Caco-2 (cell line): ENCODE data around the gene PTPRG. TPM values are rescaled to one million over a fixed set of nuclear protein-coding genes. Genes with fewer than 3 reads are reported as not detected.

ENCODE experiments used
- BruUV-seq: library from RNA; stranded (reverse); fragments of 400-500 nt; replicated peaks from 2 replicates; lab custom pipeline; 2021; lab: Mats Ljungman, UMichigan
- CTCF ChIA-PET: fragments of 300-600 bp; sonication (Branson Sonifier 250); formaldehyde crosslinking; loops from one replicate; lab custom pipeline; 2022; ENCODE audit warnings: antibody characterized with exemption; lab: Charles Lee
- POLR2A ChIA-PET: fragments of 300-600 bp; sonication (Branson Sonifier 250); formaldehyde crosslinking; loops from one replicate; lab custom pipeline; 2022; ENCODE audit warnings: antibody characterized with exemption; lab: Charles Lee
- DNase-seq, 2 experiments: peaks; one replicate each; pipeline versions ENCODE4 v3.0.0 to v3.0.0-alpha.2; 2020 to 2022
- H3K27me3 ChIP-seq: replicated peaks from 2 replicates; pipeline ENCODE4 v1.6.0; 2011; ENCODE audit warnings: low read length; ENCODE audit not compliant: control insufficient read depth, insufficient read depth
- H3K36me3 ChIP-seq: 2 replicates; pipeline ENCODE4 v1.5.1; 2011; ENCODE audit warnings: low read length; ENCODE audit not compliant: control insufficient read depth, insufficient read depth
- H3K4me1 ChIP-seq: fragments of 250-450 bp; sonication (Bioruptor Pico); 2 replicates; pipeline ENCODE4 v1.5.1; 2020; ENCODE audit warnings: mild to moderate bottlenecking
- H3K4me3 ChIP-seq: 2 replicates; pipeline ENCODE4 v1.5.1; 2011; ENCODE audit warnings: low read depth, mild to moderate bottlenecking, control low read depth, low read length
- H3K9me3 ChIP-seq: fragments of 250-450 bp; sonication (Bioruptor Pico); 2 replicates; pipeline ENCODE4 v1.5.1; 2020; ENCODE audit warnings: mild to moderate bottlenecking, moderate library complexity
- H3K27ac Mint-ChIP-seq: one replicate; pipeline ENCODE4 v1.8.0; 2022; ENCODE audit warnings: mixed read lengths; ENCODE audit not compliant: unreplicated experiment
- H3K27me3 Mint-ChIP-seq: one replicate; pipeline ENCODE4 v1.8.0; 2022; ENCODE audit warnings: mixed read lengths; ENCODE audit not compliant: insufficient read depth, unreplicated experiment
- H3K36me3 Mint-ChIP-seq: one replicate; pipeline ENCODE4 v1.8.0; 2022; ENCODE audit warnings: mild to moderate bottlenecking, mixed read lengths; ENCODE audit not compliant: insufficient read depth, unreplicated experiment
- H3K4me1 Mint-ChIP-seq: one replicate; pipeline ENCODE4 v1.8.0; 2022; ENCODE audit warnings: low read depth, mixed read lengths; ENCODE audit not compliant: unreplicated experiment
- H3K4me3 Mint-ChIP-seq: one replicate; pipeline ENCODE4 v1.8.0; 2022; ENCODE audit warnings: mild to moderate bottlenecking, moderate library complexity, mixed read lengths; ENCODE audit not compliant: unreplicated experiment
- H3K9me3 Mint-ChIP-seq: one replicate; pipeline ENCODE4 v1.8.0; 2022; ENCODE audit warnings: mixed read lengths; ENCODE audit not compliant: unreplicated experiment
- CTCF ChIP-seq, 2 experiments: fragments of 200-600 bp in 1 of 2; IDR thresholded peaks; 1 replicate in 1 of 2; 2 replicates in 1 of 2; pipeline versions ENCODE4 v1.5.1 to v1.8.0; 2011 to 2022; ENCODE audit warnings: antibody characterized with exemption in 1 of 2, control low read depth in 1 of 2, inconsistent platforms in 1 of 2, low read depth in 1 of 2, low read length in 1 of 2, mild to moderate bottlenecking in 1 of 2, moderate library complexity in 1 of 2; ENCODE audit not compliant: insufficient read depth in 1 of 2, severe bottlenecking in 1 of 2, unreplicated experiment in 1 of 2
- intact Hi-C: fragments of 100-400 bp; cut with micrococcal nuclease; formaldehyde crosslinking; loops from one replicate; pipeline ENCODE4 v1.10.0; 2022; ENCODE audit not compliant: unreplicated experiment
- total RNA-seq: library from RNA; stranded (reverse); gene quantifications from 2 replicates; pipeline ENCODE4 v1.2.3, GENCODE V29; 2022

Gene PTPRG
- total RNA-seq, 1 experiment from 2014 or later: 46.4 TPM

DNA sequence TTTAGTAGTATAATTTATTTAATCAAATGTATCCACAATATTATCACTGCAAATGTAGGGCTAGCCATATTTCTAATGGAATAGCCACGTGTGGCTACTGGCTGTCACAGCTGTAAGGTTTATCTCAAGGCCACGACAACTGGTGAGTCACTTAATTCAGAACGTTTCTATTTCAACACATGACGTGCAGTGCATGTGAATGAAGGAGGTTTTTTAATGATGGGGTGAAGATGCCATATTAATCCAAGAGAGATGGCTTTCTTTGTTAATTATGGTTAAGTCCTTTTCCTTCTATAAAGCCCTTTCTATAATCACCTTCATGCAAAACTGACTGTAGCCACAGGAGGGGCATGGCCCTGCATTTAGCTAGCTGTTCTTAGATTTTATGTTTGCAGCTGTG is 600.0 kb downstream of the PTPRG start:
- intact Hi-C loops: no loop called here
- no TSS peak for BruUV-seq
- Histone ChIP-seq H3K4me1 (no peaks in the 10 kb centered on the region), H3K27me3 (no peaks in the 10 kb centered on the region), H3K36me3 (no peaks in the 10 kb centered on the region), H3K9me3 (no peaks in the 10 kb centered on the region), H3K4me3 (no peak overlapping the region)
- Mint-ChIP-seq H3K27ac (no peak overlapping the region), H3K9me3 (no peaks in the 10 kb centered on the region), H3K4me1 (no peaks in the 10 kb centered on the region), H3K27me3 (no peaks in the 10 kb centered on the region), H3K4me3 (no peak overlapping the region), H3K36me3 (peaks cover 6% of the 10 kb centered on the region)
- no peak for DNase-seq
- ChIA-PET POLR2A (no interaction called here), CTCF (no interaction called here)
- TF ChIP-seq CTCF (IDR thresholded peaks at IDR 0.05; ENCODE audit: insufficient read depth in 1 of 2, low read depth in 1 of 2, low read length in 1 of 2, severe bottlenecking in 1 of 2, unreplicated experiment in 1 of 2): no peak

DNA sequence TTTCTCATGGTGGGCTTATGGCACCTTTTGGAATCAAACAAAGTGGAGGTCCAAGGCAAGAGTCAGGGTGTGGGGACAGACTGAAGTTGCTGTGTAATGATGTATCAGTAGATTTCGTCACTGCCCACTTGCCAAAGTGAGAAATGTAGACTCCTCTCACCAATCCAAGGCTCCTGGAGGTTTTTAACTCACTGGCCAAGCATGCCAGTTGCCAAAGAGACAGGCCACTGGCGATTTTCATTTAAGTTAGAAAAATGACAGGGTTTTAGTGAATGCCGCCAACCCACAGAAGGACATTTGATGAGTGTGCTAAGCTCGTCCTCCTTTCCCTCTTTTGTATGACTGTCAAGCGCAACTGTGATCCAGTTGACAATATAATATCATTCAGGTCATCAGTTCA is 602.8 kb downstream of the PTPRG start:
- Mint-ChIP-seq H3K27ac (no peak overlapping the region), H3K9me3 (no peaks in the 10 kb centered on the region), H3K27me3 (no peaks in the 10 kb centered on the region), H3K36me3 (no peaks in the 10 kb centered on the region), H3K4me3 (no peak overlapping the region), H3K4me1 (no peaks in the 10 kb centered on the region)
- ChIA-PET CTCF (no interaction called here), POLR2A (no interaction called here)
- H3K27me3 ChIP-seq: no peaks in the 10 kb centered on the region
- H3K36me3 ChIP-seq: no peaks in the 10 kb centered on the region
- H3K9me3 ChIP-seq: no peaks in the 10 kb centered on the region
- no TSS peak for BruUV-seq
- H3K4me3 ChIP-seq: no peak overlapping the region
- DNase-seq: no peak
- intact Hi-C loops: no loop called here
- no peak for TF ChIP-seq CTCF (IDR thresholded peaks at IDR 0.05; ENCODE audit: insufficient read depth in 1 of 2, low read depth in 1 of 2, low read length in 1 of 2, severe bottlenecking in 1 of 2, unreplicated experiment in 1 of 2)
- H3K4me1 ChIP-seq: no peaks in the 10 kb centered on the region

DNA sequence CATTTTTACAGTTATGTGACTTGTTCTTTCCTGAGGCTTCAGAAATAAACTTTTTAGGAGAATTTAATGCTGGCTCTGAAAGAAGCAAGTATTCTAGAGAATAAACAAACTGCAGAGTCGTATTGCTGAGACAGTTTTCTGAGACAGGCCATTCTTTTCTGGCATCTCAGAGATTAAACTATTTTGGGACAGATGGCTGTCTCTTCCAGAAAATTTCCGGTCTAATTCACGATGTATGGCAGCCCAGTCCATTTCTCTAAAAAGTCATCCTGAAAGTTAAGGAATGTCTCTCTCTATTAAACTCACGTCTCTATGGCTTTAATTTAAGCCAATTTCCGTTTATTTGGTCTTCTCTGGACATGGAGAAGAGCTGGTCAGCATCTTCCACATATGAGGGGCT is 603.4 kb downstream of the PTPRG start:
- Histone ChIP-seq H3K9me3 (no peaks in the 10 kb centered on the region), H3K27me3 (no peaks in the 10 kb centered on the region), H3K4me1 (no peaks in the 10 kb centered on the region), H3K36me3 (no peaks in the 10 kb centered on the region), H3K4me3 (no peak overlapping the region)
- Mint-ChIP-seq H3K27me3 (no peaks in the 10 kb centered on the region), H3K4me3 (no peak overlapping the region), H3K36me3 (no peaks in the 10 kb centered on the region), H3K4me1 (no peaks in the 10 kb centered on the region), H3K9me3 (no peaks in the 10 kb centered on the region), H3K27ac (no peak overlapping the region)
- intact Hi-C loops: no loop called here
- DNase-seq: no peak
- POLR2A ChIA-PET: no interaction called here
- TF ChIP-seq CTCF (IDR thresholded peaks at IDR 0.05; ENCODE audit: insufficient read depth in 1 of 2, low read depth in 1 of 2, low read length in 1 of 2, severe bottlenecking in 1 of 2, unreplicated experiment in 1 of 2): no peak
- CTCF ChIA-PET: no interaction called here
- BruUV-seq: no TSS peak
